H1 (cell line): ENCODE results near the gene PPP1R1A. TPM values are rescaled to one million over a fixed set of nuclear protein-coding genes. Genes with fewer than 3 reads are reported as not detected.

ENCODE experiments used
- CTCF ChIA-PET: fragments of 300-600 bp; sonication (Branson Sonifier 250); formaldehyde crosslinking; loops from one replicate; lab custom pipeline; 2021; ENCODE audit not compliant: partially characterized antibody; lab: Charles Lee
- POLR2A ChIA-PET: fragments of 300-600 bp; sonication (Branson Sonifier 250); formaldehyde crosslinking; loops from one replicate; lab custom pipeline; 2021; ENCODE audit warnings: inconsistent platforms; ENCODE audit not compliant: partially characterized antibody; lab: Charles Lee
- DNase-seq, 2 experiments: peaks; one replicate each; pipeline versions ENCODE4 v3.0.0 to v3.0.0-alpha.2; 2010 to 2022; ENCODE audit warnings: low spot score in 2 of 2, low read depth in 1 of 2, mixed read lengths in 1 of 2
- FAIRE-seq: peaks from 2 replicates; lab custom pipeline; 2011; peaks lifted over from hg19 to GRCh38; lab: Jason Lieb, UNC
- H2AFZ ChIP-seq: 2 replicates; pipeline ENCODE4 v1.8.1; 2012; ENCODE audit warnings: low read length, inconsistent platforms
- H2AK5ac ChIP-seq: 2 replicates; pipeline ENCODE4 v1.6.1; 2013; ENCODE audit warnings: low read depth, low read length
- H2BK120ac ChIP-seq: replicated peaks from 2 replicates; pipeline ENCODE3; 2013; ENCODE audit warnings: low read depth, low read length, inconsistent platforms
- H2BK12ac ChIP-seq: 2 replicates; pipeline ENCODE4 v1.6.1; 2013; ENCODE audit warnings: low read depth, low read length
- H2BK15ac ChIP-seq: 2 replicates; pipeline ENCODE4 v1.6.1; 2013; ENCODE audit warnings: low read length
- H2BK20ac ChIP-seq: 2 replicates; pipeline ENCODE4 v1.6.1; 2013; ENCODE audit warnings: low read length
- H2BK5ac ChIP-seq: 2 replicates; pipeline ENCODE4 v1.6.1; 2013; ENCODE audit warnings: low read depth, low read length
- H3K14ac ChIP-seq: 2 replicates; pipeline ENCODE4 v1.6.1; 2013; ENCODE audit warnings: inconsistent platforms; ENCODE audit not compliant: insufficient read length
- H3K18ac ChIP-seq: 2 replicates; pipeline ENCODE4 v1.6.1; 2013; ENCODE audit warnings: low read length; ENCODE audit errors: extremely low read depth
- H3K23ac ChIP-seq: 2 replicates; pipeline ENCODE4 v1.6.1; 2013; ENCODE audit warnings: inconsistent platforms; ENCODE audit not compliant: insufficient read length
- H3K23me2 ChIP-seq: 2 replicates; pipeline ENCODE4 v1.6.1; 2013; ENCODE audit warnings: low read depth, low read length
- H3K27ac ChIP-seq: 2 replicates; pipeline ENCODE4 v1.6.1; 2011; ENCODE audit warnings: low read depth, low read length, inconsistent platforms
- H3K27me3 ChIP-seq, 4 experiments: replicated peaks in 1 of 4; 1 replicate in 1 of 4; 2 replicates in 3 of 4; pipeline versions ENCODE4 v1.6.1 to v1.8.1; 2011 to 2013; ENCODE audit warnings: low read length in 3 of 4, mild to moderate bottlenecking in 3 of 4, inconsistent platforms in 2 of 4, mixed read lengths in 2 of 4, moderate library complexity in 1 of 4; ENCODE audit not compliant: control insufficient read depth in 3 of 4, insufficient read depth in 3 of 4; ENCODE audit errors: extremely low read depth in 1 of 4
- H3K36me3 ChIP-seq, 4 experiments: 2 replicates each; pipeline versions ENCODE4 v1.6.1 to v1.8.1; 2011 to 2013; ENCODE audit warnings: mild to moderate bottlenecking in 4 of 4, low read length in 3 of 4, moderate library complexity in 2 of 4, control low read depth in 1 of 4, inconsistent platforms in 1 of 4; ENCODE audit not compliant: insufficient read depth in 4 of 4, control insufficient read depth in 2 of 4
- H3K4ac ChIP-seq: replicated peaks from 2 replicates; pipeline ENCODE3; 2013; ENCODE audit warnings: low read length, low read depth, mixed read lengths, inconsistent platforms; ENCODE audit not compliant: insufficient read length
- H3K4me1 ChIP-seq, 4 experiments: replicated peaks in 1 of 4; 1 replicate in 1 of 4; 2 replicates in 3 of 4; pipeline versions ENCODE4 v1.6.1 to v1.8.1; 2011 to 2013; ENCODE audit warnings: low read length in 3 of 4, inconsistent platforms in 2 of 4, mixed read lengths in 1 of 4; ENCODE audit not compliant: insufficient read depth in 4 of 4, control insufficient read depth in 3 of 4
- H3K4me2 ChIP-seq, 2 experiments: 2 replicates each; pipeline versions ENCODE4 v1.6.1 to v1.8.1; 2011 to 2013; ENCODE audit warnings: low read depth in 2 of 2, low read length in 2 of 2, control low read depth in 1 of 2, inconsistent platforms in 1 of 2, mild to moderate bottlenecking in 1 of 2; ENCODE audit not compliant: insufficient read depth in 1 of 2
- H3K4me3 ChIP-seq, 4 experiments: fragments of 200-600, 300-600 bp in 1 of 4; sonication (generic), shearing (Covaris generic), sonication (Bioruptor Twin) in 1 of 4; 2 replicates each; pipeline versions ENCODE4 v1.5.1 to v1.8.1; 2011 to 2016; ENCODE audit warnings: low read length in 4 of 4, low read depth in 3 of 4, control low read depth in 2 of 4, inconsistent platforms in 2 of 4, mild to moderate bottlenecking in 2 of 4, mixed read lengths in 1 of 4, moderate library complexity in 1 of 4; ENCODE audit not compliant: insufficient read depth in 2 of 4; ENCODE audit errors: extremely low read depth in 1 of 4
- H3K56ac ChIP-seq: replicated peaks from 2 replicates; pipeline ENCODE3; 2013; ENCODE audit warnings: low read depth, mild to moderate bottlenecking, mixed read lengths, low read length, inconsistent platforms; ENCODE audit not compliant: insufficient read length
- H3K79me1 ChIP-seq: 2 replicates; pipeline ENCODE4 v1.6.1; 2013; ENCODE audit warnings: low read depth, low read length, control low read depth
- H3K79me2 ChIP-seq, 2 experiments: 2 replicates each; pipeline versions ENCODE4 v1.6.1 to v1.8.1; 2012 to 2013; ENCODE audit warnings: low read length in 2 of 2, mild to moderate bottlenecking in 2 of 2, inconsistent platforms in 1 of 2; ENCODE audit not compliant: insufficient read depth in 2 of 2, control insufficient read depth in 1 of 2
- H3K9ac ChIP-seq, 4 experiments: replicated peaks in 1 of 4; 1 replicate in 1 of 4; 2 replicates in 3 of 4; pipeline versions ENCODE4 v1.6.1 to v1.8.1; 2011 to 2013; ENCODE audit warnings: low read depth in 3 of 4, low read length in 3 of 4, control low read depth in 2 of 4, mild to moderate bottlenecking in 2 of 4, moderate library complexity in 2 of 4, inconsistent platforms in 1 of 4; ENCODE audit errors: extremely low read depth in 1 of 4
- H3K9me3 ChIP-seq, 2 experiments: 2 replicates each; pipeline versions ENCODE4 v1.6.1 to v1.8.1; 2012 to 2013; ENCODE audit warnings: mild to moderate bottlenecking in 2 of 2, moderate library complexity in 2 of 2, control low read depth in 1 of 2, inconsistent platforms in 1 of 2, low read depth in 1 of 2, low read length in 1 of 2, mixed read lengths in 1 of 2; ENCODE audit not compliant: insufficient read depth in 2 of 2
- H4K20me1 ChIP-seq, 2 experiments: replicated peaks in 1 of 2; 2 replicates each; pipeline versions ENCODE3 to v1.8.1; 2011 to 2013; ENCODE audit warnings: inconsistent platforms in 2 of 2, low read length in 2 of 2, mild to moderate bottlenecking in 1 of 2; ENCODE audit not compliant: insufficient read depth in 2 of 2, control insufficient read depth in 1 of 2
- H4K5ac ChIP-seq: 2 replicates; pipeline ENCODE4 v1.6.1; 2013; ENCODE audit warnings: low read length, low read depth, mixed read lengths, inconsistent platforms; ENCODE audit not compliant: insufficient read length
- H4K8ac ChIP-seq: 2 replicates; pipeline ENCODE4 v1.8.0; 2013; ENCODE audit warnings: mild to moderate bottlenecking, moderate library complexity, low read length, inconsistent platforms; ENCODE audit not compliant: insufficient read depth; ENCODE audit errors: extremely low read depth
- H4K91ac ChIP-seq: replicated peaks from 2 replicates; pipeline ENCODE3; 2013; ENCODE audit warnings: low read length, mixed read lengths, inconsistent platforms; ENCODE audit not compliant: insufficient read length
- MAX ChIP-seq: IDR thresholded peaks from 2 replicates; pipeline ENCODE4 v1.6.1; 2012; ENCODE audit warnings: inconsistent platforms
- RBBP5 ChIP-seq: IDR thresholded peaks from 2 replicates; pipeline ENCODE4 v1.7.1; 2012; ENCODE audit warnings: low read depth, mild to moderate bottlenecking, inconsistent platforms, low read length, moderate library complexity, borderline replicate concordance
- SIX5 ChIP-seq: IDR thresholded peaks from 2 replicates; pipeline ENCODE4 v1.6.1; 2011; ENCODE audit warnings: mild to moderate bottlenecking, low read depth, low read length
- ZNF274 ChIP-seq: IDR thresholded peaks from 2 replicates; pipeline ENCODE4 v1.7.0; 2012; ENCODE audit warnings: low read length, borderline replicate concordance; ENCODE audit errors: extremely low read depth
- WGBS, 2 experiments: shearing (Covaris generic) in 1 of 2; methylation state at CpG; one replicate each; pipeline versions ENCODE4 v1.1.6 to v1.1.7; 2013 to 2015; ENCODE audit warnings: low lambda C conversion rate in 2 of 2, mixed read lengths in 2 of 2, inconsistent platforms in 1 of 2, low coverage in 1 of 2, missing lambda C conversion rate in 1 of 2; ENCODE audit not compliant: insufficient replicate concordance in 2 of 2, insufficient coverage in 1 of 2, insufficient read length in 1 of 2; ENCODE audit errors: extremely low coverage in 1 of 2, missing lambda C conversion rate in 1 of 2; 5-methylcytosine and 5-hydroxymethylcytosine counted together
- polyA plus RNA-seq, 7 experiments: library from polyadenylated mRNA; depleted of rRNA in 3 of 7; stranded (reverse) in 5 of 7; unstranded in 2 of 7; fragments of >200 nt in 5 of 7; fragments of 200-250 nt in 2 of 7; gene quantifications; 1 replicate in 5 of 7; 2 replicates in 1 of 7; 4 replicates in 1 of 7; pipeline versions ENCODE4 v1.2.1 to v1.2.3, GENCODE V29; 2011 to 2013; ENCODE audit warnings: missing spikeins in 2 of 7, mixed read lengths in 2 of 7
- total RNA-seq: library from RNA; stranded (reverse); fragmentation: NEBNext Ultra II Directional; extraction: Animal tissue kit (Norgen Biotek cat#: 25700); gene quantifications from 2 replicates; pipeline ENCODE4 v1.2.1, GENCODE V29; 2021

PPP1R1A gene
- total and polyA plus RNA-seq, 2 of the 8 experiments (the other 6 are each of a cell fraction or from before 2014, with no cell fraction given), result 5.8 to 13.1 TPM

GRCh38 chr12:54585243-54585642 lies 3.2 kb downstream of the PPP1R1A start:
- H2BK5ac ChIP-seq, result no peak overlapping the region
- H2BK12ac ChIP-seq, result no peak overlapping the region
- FAIRE-seq (peak; percentile 58), DNase-seq (no peak)
- no peak overlapping the region for H3K4me3 ChIP-seq
- H3K27me3 ChIP-seq, result peaks cover 2 to 31% (median 24%) of the 10 kb centered on the region in 4 experiments
- no peaks in the 10 kb centered on the region for H3K36me3 ChIP-seq
- H2AK5ac ChIP-seq, result no peak overlapping the region
- no peak overlapping the region for H3K4ac ChIP-seq
- H4K91ac ChIP-seq, result no peak overlapping the region
- no peak overlapping the region for H2BK15ac ChIP-seq
- H3K4me2 ChIP-seq, result no peak overlapping the region
- no peak overlapping the region for H2BK120ac ChIP-seq
- no peak for TF ChIP-seq RBBP5
- TF ChIP-seq SIX5, result peak; percentile 85
- no peak for TF ChIP-seq ZNF274
- no peak for TF ChIP-seq MAX
- no peak overlapping the region for H3K9ac ChIP-seq
- no peak overlapping the region for H2BK20ac ChIP-seq
- no peak overlapping the region for H2AFZ ChIP-seq
- no peaks in the 10 kb centered on the region; the same call in none of the 2 replicates for H3K79me1 ChIP-seq
- H4K20me1 ChIP-seq, result no peaks in the 10 kb centered on the region
- no peak overlapping the region for H3K14ac ChIP-seq
- no peak overlapping the region for H3K18ac ChIP-seq
- no peaks in the 10 kb centered on the region for H3K79me2 ChIP-seq
- POLR2A ChIA-PET, result no interaction called here
- no peak overlapping the region for H4K5ac ChIP-seq
- no peak overlapping the region for H3K56ac ChIP-seq
- peaks cover 7% of the 10 kb centered on the region; the same call in 1 of the 2 replicates for H3K23me2 ChIP-seq
- H4K8ac ChIP-seq, result no peak overlapping the region
- H3K4me1 ChIP-seq, result peaks cover 0 to 21% (median 16%) of the 10 kb centered on the region in 4 experiments; a peak in 6 of 7 replicates
- no peaks in the 10 kb centered on the region for H3K9me3 ChIP-seq
- CTCF ChIA-PET, result interaction anchor here (0.6 to 10.0 kb wide), 3 partner anchors 6 to 164 kb away, joined by 5 to 99 read pairs (median 43); partner anchors contain the start of gene PPP1R1A
- no peak overlapping the region for H3K23ac ChIP-seq
- WGBS, 2 experiments, result 83% methylated on average over 2 of the region's 2 CpGs; no CpG with 5 or more reads in 1 of the 2 experiments
- no peak overlapping the region for H3K27ac ChIP-seq
